ENCODE data around the gene ACAP1. TPM values are rescaled to one million over a fixed set of nuclear protein-coding genes. Genes with fewer than 3 reads are reported as not detected.

Gene ACAP1
- total RNA-seq, 6 donors from 2014 or later: 8.5 to 114 (median 22.8) TPM

DNA sequence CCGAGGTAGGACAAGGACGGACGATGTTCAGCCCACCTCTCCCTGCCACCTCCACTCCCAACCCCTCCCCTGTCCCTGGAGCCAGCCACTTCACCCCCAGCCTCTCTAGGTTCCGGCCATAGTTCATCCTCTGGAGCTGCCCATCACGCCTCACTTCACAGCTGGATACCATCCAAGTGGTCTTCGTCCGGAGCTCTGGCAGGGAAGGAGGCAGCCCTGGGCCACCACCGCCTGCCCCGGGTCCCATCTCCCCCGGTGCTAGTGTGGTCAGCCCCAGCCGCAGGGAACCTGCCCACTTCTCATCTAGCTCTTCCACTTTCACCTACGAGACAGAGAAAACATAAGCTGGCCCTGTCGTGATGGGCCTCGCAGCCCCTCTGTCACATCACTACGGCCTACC lies 14.9 kb upstream of the ACAP1 start:
- TF ChIP-seq EP300 (IDR thresholded peaks at IDR 0.05) (no peak), POLR2AphosphoS5 (IDR thresholded peaks at IDR 0.05) (no peak), POLR2A (IDR thresholded peaks at IDR 0.05) (no peak)
- TF ChIP-seq, protein P1, sequence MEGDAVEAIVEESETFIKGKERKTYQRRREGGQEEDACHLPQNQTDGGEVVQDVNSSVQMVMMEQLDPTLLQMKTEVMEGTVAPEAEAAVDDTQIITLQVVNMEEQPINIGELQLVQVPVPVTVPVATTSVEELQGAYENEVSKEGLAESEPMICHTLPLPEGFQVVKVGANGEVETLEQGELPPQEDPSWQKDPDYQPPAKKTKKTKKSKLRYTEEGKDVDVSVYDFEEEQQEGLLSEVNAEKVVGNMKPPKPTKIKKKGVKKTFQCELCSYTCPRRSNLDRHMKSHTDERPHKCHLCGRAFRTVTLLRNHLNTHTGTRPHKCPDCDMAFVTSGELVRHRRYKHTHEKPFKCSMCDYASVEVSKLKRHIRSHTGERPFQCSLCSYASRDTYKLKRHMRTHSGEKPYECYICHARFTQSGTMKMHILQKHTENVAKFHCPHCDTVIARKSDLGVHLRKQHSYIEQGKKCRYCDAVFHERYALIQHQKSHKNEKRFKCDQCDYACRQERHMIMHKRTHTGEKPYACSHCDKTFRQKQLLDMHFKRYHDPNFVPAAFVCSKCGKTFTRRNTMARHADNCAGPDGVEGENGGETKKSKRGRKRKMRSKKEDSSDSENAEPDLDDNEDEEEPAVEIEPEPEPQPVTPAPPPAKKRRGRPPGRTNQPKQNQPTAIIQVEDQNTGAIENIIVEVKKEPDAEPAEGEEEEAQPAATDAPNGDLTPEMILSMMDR (IDR thresholded peaks at IDR 0.05): no peak
- H3K27me3 ChIP-seq: no peaks in the 10 kb centered on the region
- H3K9me3 ChIP-seq: no peaks in the 10 kb centered on the region
- no peak for ATAC-seq (ENCODE audit: low FRiP score in 2 of 2)
- peaks cover 15 to 91% (median 78%) of the 10 kb centered on the region in 4 donors for H3K36me3 ChIP-seq
- no peaks in the 10 kb centered on the region for H3K4me1 ChIP-seq
- H3K4me3 ChIP-seq: no peak overlapping the region
- peak in 1 of 2 donors; percentile 52 for DNase-seq
- WGBS, 2 donors: 94 to 98% methylated on average over 15 of the region's 15 CpGs
- H3K27ac ChIP-seq: no peak overlapping the region

DNA sequence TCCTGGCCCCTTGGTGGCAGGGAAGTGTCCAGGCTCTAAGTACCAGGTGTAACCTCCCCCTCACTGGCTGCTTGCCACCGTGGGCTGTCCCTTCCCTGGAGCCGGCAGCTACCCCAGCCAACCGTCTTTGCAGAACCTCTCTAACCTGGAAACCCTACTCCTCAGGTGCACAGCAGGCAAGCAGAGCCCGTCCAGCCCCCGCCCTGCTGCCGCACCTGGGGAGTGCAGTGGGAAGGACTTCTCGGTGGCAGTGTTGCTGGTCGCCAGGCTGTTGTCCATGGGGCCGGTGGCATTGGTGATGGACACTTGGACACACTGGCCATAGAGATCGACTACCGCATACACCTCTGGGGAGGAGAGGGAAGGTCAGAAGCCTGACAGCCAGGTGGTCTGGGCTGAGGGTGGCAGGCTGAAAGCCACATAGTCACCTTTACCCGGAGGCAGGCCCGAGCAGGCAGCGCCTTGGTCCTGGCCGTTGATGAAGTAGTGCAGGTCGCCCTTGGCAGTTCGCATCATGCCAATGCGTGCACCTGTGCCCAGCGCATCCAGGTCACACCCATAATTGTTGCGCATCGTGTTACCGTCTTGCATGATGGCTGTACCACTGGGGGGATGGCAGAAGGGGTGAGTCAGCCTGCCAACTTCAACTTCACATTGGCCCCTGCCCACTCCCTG lies 13.7 kb upstream of the ACAP1 start:
- Histone ChIP-seq H3K27ac (no peak overlapping the region), H3K27me3 (no peaks in the 10 kb centered on the region), H3K4me1 (peaks cover 0 to 4% (median 0%) of the 10 kb centered on the region in 4 donors), H3K9me3 (no peaks in the 10 kb centered on the region), H3K4me3 (no peak overlapping the region), H3K36me3 (peaks cover 15 to 93% (median 72%) of the 10 kb centered on the region in 4 donors)
- TF ChIP-seq, protein P1 (IDR thresholded peaks at IDR 0.05): no peak
- TF ChIP-seq POLR2A (IDR thresholded peaks at IDR 0.05): no peak
- no peak for TF ChIP-seq EP300 (IDR thresholded peaks at IDR 0.05)
- no peak for TF ChIP-seq POLR2AphosphoS5 (IDR thresholded peaks at IDR 0.05)
- WGBS, 2 donors: 95 to 100% methylated on average over 3 to 16 of the region's 22 CpGs
- ATAC-seq (ENCODE audit: low FRiP score in 2 of 2) (no peak), DNase-seq (peak in 1 of 2 donors; percentile 63)

DNA sequence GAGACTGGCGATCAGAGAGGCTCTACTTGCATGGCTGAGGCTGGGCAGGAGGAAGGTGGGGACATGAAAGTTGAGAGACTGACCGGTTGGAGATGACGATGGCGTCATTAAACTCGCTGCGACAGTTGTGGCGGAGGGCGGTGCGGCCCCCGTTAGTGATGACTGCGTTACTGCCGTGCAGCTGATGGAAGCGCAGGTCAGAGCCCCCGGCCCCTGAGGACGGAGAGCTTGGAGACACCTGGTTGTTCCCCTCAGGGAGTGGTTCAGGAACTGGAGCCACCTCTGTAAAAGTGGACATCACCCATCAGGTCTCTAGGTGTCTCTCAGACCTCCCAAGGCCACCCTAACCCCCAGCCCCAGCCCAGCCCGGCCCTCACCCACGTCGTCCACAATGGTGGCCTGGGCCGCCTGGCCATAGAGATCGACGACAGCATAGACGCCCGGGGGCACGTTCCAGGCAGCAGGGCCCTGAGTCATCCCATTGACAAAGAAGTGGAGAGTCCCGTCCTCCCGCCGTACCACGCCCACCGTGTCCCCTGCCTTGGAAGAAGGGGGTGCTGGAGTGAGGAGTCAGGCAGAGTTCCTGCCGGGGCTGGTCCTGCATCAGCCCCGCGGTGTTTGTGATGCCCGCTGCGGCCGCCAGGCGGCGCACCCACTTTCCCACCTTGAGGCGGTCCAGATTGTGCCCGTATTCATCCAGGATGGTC lies 12.4 kb upstream of the ACAP1 start:
- TF ChIP-seq, protein P1 (IDR thresholded peaks at IDR 0.05): peak; percentile 78 to 87 (median 84)
- no peak for TF ChIP-seq POLR2AphosphoS5 (IDR thresholded peaks at IDR 0.05)
- peak in 1 of 2 donors; percentile 61 for ATAC-seq (ENCODE audit: low FRiP score in 2 of 2)
- Histone ChIP-seq H3K4me1 (peaks cover 8 to 16% (median 9%) of the 10 kb centered on the region in 4 donors), H3K4me3 (no peak overlapping the region), H3K36me3 (peaks cover 15 to 81% (median 60%) of the 10 kb centered on the region in 4 donors), H3K9me3 (no peaks in the 10 kb centered on the region), H3K27ac (no peak overlapping the region), H3K27me3 (no peaks in the 10 kb centered on the region)
- 69 to 93% methylated on average over 22 to 39 of the region's 39 CpGs for WGBS, 2 donors
- DNase-seq: peak; percentile 58 to 95

DNA sequence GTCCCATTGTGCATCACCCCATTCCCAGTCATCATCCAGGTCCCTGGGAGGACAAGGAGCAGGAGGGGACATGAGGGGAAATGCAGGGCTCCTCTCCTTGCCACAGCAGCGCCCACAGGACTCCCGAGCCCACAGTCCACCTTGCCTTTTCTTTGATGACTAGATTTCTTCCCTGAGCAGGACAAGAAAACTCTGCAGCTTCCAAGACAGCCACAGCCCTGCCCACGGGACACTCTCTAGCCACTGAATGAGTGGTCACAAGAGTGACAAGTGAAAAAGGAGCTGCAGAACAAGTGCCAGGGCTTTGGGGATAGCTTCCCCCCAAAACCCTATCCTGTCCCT lies 11.9 kb upstream of the ACAP1 start:
- H3K27ac ChIP-seq: no peak overlapping the region
- ATAC-seq (ENCODE audit: low FRiP score in 2 of 2): no peak
- H3K9me3 ChIP-seq: no peaks in the 10 kb centered on the region
- H3K4me3 ChIP-seq: no peak overlapping the region
- DNase-seq: no peak
- WGBS, 2 donors: 92 to 97% methylated on average over 3 of the region's 3 CpGs
- peaks cover 8 to 17% (median 9%) of the 10 kb centered on the region in 4 donors for H3K4me1 ChIP-seq
- H3K36me3 ChIP-seq: peaks cover 15 to 77% (median 58%) of the 10 kb centered on the region in 4 donors
- no peaks in the 10 kb centered on the region for H3K27me3 ChIP-seq
- TF ChIP-seq, protein P1 (IDR thresholded peaks at IDR 0.05): peak in 1 of 6 experiments; percentile 13
- no peak for TF ChIP-seq POLR2AphosphoS5 (IDR thresholded peaks at IDR 0.05)

All from upper lobe of left lung (tissue), 6 donors.